Colon (tissue), 2 donors: Measurements from ENCODE around the gene B4GALT4.
"Not testable (repeated sequence)": the region's sequence is repeated elsewhere in the genome, so short reads cannot be mapped to it uniquely, and the experiment has no call there.

Experiments
- FAIRE-seq: peaks from 2 replicates; lab custom pipeline; 2012; peaks lifted over from hg19 to GRCh38; lab: Jason Lieb, UNC
- donor health status: control.
- donor health status: control.

B4GALT4 gene

DNA sequence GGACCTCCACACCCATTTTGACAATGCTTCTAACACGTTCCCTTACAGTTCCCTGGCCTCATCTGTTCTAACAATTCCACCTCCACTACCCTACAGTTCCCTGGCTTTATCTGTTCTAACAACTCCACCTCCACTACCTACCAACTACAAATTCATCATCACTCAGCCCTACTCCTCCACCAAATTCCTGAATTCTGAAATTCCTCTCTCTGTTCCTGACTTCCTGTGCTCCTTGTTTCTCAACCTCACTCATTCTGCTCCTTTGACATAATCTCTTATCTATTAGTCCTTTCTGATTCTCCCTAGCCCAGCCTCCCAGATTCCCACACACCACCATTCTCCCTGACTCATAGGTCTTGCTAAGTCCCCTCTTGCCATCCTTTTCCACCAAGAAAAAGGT is 44.8 kb downstream of the B4GALT4 start:
- FAIRE-seq = no peak

- FAIRE-seq = no peak
Observed at GRCh38 chr3:119195151-119195476, 45.6 kb downstream of the B4GALT4 start.

DNA sequence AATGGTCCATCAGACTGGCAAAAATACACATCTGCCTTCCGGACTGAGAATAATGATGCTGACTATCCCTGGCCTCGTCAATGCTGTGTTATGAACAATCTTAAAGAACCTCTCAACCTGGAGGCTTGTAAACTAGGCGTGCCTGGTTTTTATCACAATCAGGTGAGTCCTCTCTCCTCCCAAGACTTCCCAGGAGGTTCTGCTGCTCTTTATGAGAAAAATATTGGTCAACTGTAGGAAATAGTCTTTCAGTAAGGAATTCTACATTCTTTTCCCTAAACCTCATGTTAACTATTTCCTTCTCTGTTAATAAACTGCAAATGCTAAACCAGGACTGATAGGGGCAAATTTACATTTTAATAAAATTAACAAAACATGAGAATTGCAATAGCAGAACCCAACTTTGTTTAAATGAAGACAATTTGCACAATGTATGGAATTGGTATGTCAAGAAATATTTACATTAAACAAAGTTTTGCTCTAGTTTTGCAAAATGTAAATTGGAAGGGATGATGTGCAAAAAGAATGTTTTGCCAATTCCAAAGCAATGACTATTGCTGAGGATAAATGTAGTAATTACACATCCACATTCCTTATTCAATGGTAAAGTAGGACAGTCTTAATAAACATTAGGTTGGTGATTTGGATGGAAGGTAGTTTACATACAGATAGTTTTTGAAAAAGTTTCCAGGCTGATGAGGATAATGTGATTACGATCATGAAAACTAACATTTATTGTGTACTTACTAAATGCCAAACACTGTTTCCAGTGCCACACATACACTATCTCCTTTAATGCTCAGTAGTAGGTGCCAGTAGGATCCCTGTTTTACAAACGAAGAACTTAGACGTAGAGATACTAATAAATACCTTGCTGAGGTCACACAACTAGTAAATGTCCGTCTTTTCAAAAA is 46.2 kb downstream of the B4GALT4 start:
- FAIRE-seq = no peak

DNA sequence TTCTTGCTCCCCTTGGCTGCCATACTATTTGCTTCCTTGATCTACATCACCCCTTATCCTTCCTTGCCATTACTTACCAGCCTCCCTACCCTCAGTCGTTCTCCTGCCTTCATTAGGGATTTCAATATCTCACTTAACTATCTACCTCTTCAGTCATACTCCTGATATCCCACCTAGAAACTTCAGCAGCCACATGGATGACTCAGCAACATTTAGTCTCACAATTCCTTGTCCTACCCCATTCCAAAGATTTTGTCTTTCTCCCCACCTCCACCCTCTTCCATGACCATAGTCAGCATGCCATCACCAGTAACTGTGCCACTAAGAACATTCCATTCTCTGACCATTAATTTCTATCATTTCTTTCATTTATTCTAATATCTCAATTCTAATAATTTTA is 48.9 kb downstream of the B4GALT4 start:
- no peak for FAIRE-seq

- FAIRE-seq = no peak
Observed at GRCh38 chr3:119187266-119187665, 53.4 kb downstream of the B4GALT4 start.

DNA sequence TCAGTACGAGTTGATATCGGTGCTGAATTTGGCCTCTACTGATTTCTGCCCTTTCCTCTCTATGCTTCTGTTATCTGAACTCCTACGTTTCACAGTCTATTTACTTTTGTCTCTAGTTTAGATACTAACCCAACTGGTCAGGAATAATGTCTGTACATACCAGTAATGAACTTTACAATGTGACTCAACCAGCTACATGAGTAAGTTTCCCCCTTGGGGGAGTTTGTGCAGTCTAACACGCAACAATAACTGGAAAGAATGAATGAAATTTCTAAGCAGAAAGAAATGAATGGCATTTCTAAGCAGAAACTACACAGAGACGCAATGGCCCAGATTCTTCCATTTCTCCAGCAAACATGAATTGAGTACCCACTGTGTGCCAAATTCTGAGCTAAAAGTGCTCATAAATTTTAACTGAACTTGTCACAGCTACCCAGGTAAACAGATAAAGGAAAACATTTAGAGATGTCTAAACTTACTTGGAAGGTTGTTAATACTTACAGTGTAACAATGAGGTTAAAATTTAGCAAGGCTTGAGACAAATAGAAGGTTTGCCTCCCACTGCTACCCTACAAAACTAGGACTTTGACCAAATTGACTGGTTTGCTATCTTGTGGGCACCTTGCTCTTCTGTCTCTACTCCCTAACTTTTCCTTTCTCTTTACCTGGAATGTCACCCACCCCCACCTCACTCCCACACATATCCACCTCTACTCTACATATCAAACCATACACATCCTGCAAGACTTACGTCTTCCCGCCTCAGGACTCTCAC is 55.7 kb downstream of the B4GALT4 start:
- no peak for FAIRE-seq

- FAIRE-seq = no peak
Observed at GRCh38 chr3:119184111-119184510, 56.6 kb downstream of the B4GALT4 start.

- no peak for FAIRE-seq
Observed at GRCh38 chr3:119181765-119182164, 58.9 kb downstream of the B4GALT4 start.

GRCh38 chr3:119177321-119177720 is 63.4 kb downstream of the B4GALT4 start:
- FAIRE-seq = no peak

GRCh38 chr3:119176778-119177177 is 63.9 kb downstream of the B4GALT4 start:
- no peak for FAIRE-seq

DNA sequence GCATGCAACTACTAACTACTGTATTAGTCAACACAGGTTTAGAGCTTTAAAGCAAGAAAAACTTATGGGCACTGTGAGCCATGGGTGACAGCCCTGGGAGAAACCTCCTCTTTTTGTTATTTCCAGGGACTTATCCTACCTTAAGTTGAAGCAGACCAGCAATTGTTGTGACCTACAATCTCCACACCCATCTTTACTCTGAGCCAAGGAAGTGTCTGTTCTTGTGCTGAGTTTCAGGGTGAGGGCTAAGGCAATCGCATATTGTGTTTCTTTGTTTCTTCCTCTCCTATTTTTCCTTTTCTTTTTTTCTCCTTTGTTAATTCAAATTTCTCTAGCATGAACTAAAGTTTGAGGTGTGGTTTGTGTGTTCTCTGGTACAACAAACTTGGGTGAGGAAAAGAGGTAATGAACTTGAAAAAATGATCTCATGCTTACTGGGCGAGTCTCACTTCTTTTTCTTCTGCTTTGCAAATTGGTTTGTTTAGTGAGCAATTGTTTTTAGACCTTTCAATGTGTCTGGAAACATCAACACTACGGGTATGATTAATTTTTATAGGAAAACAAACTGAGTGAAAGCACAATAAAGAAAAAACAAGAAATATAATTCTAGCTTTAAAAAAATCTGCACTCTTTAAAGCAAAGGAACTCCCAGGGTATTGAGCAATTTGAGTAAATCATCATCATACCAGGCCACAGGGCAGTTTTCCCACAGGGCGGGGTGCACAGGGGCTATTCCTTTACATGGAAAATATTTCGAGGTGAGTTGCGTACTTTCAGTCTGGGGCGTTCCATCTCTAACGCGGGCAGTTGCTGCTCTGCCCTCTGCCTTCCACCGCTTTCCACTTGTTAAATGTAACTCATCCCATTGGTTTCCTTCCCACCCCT is 64.6 kb downstream of the B4GALT4 start:
- peak; percentile 33 for FAIRE-seq

- no peak for FAIRE-seq
Observed at GRCh38 chr3:119173325-119173724, 67.4 kb downstream of the B4GALT4 start, which contains the start of gene UPK1B. Gene UPK1B (plus strand): TSS chr3:119173598. CDS start chr3:119186742, 13,144 bp downstream.

GRCh38 chr3:119170821-119171220 is 69.9 kb downstream of the B4GALT4 start:
- FAIRE-seq = no peak

GRCh38 chr3:119164745-119165144 is 75.9 kb downstream of the B4GALT4 start:
- not testable (repeated sequence) for FAIRE-seq
